Urinary bladder (tissue), 4 donors: ENCODE results near the gene NCK2. TPM values are rescaled to one million over a fixed set of nuclear protein-coding genes. Genes with fewer than 3 reads are reported as not detected.

Experiments used
- DNase-seq: peaks from one replicate; pipeline ENCODE4 v3.0.0-alpha.2; 2015; ENCODE audit errors: extremely low spot score
- H3K27ac ChIP-seq: one replicate; pipeline ENCODE4 v1.5.1; 2013; ENCODE audit warnings: low read depth, mild to moderate bottlenecking, moderate library complexity
- H3K36me3 ChIP-seq: one replicate; pipeline ENCODE4 v1.6.1; 2013; ENCODE audit warnings: mild to moderate bottlenecking, moderate library complexity; ENCODE audit not compliant: insufficient read depth
- H3K4me1 ChIP-seq: one replicate; pipeline ENCODE4 v1.6.1; 2013; ENCODE audit warnings: mild to moderate bottlenecking, moderate library complexity; ENCODE audit not compliant: insufficient read depth
- H3K4me3 ChIP-seq: one replicate; pipeline ENCODE4 v1.5.1; 2013; ENCODE audit warnings: low read depth, low read length
- WGBS: extraction: QIAGEN DNeasy Blood & Tissue Kit; methylation state at CpG from one replicate; pipeline ENCODE4 v1.1.7; 2013; 5-methylcytosine and 5-hydroxymethylcytosine counted together
- polyA plus RNA-seq: library from polyadenylated mRNA; stranded (reverse); fragments of 200-250 nt; gene quantifications from one replicate; pipeline ENCODE4 v1.2.3, GENCODE V29; 2013
- total RNA-seq: library from RNA; depleted of rRNA; stranded (reverse); fragments of >200 nt; gene quantifications from one replicate; pipeline ENCODE4 v1.2.3, GENCODE V29; 2014
- donor health status: healthy with polysubstance abuse.
- donor health status: healthy.

NCK2 gene
- total and polyA plus RNA-seq, 2 donors = 31.5 to 64.8 TPM

GRCh38 chr2:105814291-105814940, 69.7 kb downstream of the NCK2 start:
- no peak overlapping the region for H3K4me3 ChIP-seq
- WGBS = 60% methylated on average over 9 of the region's 9 CpGs
- H3K4me1 ChIP-seq = peaks cover 1% of the 10 kb centered on the region
- no peak overlapping the region for H3K27ac ChIP-seq
- H3K36me3 ChIP-seq = no peaks in the 10 kb centered on the region
- no peak for DNase-seq

- Histone ChIP-seq H3K4me3 (no peak overlapping the region), H3K4me1 (peaks cover 1% of the 10 kb centered on the region), H3K27ac (no peak overlapping the region), H3K36me3 (no peaks in the 10 kb centered on the region)
- DNase-seq = no peak
- WGBS = 91% methylated on average over 7 of the region's 7 CpGs
Observed at GRCh38 chr2:105815401-105815800, 70.7 kb downstream of the NCK2 start.

DNA sequence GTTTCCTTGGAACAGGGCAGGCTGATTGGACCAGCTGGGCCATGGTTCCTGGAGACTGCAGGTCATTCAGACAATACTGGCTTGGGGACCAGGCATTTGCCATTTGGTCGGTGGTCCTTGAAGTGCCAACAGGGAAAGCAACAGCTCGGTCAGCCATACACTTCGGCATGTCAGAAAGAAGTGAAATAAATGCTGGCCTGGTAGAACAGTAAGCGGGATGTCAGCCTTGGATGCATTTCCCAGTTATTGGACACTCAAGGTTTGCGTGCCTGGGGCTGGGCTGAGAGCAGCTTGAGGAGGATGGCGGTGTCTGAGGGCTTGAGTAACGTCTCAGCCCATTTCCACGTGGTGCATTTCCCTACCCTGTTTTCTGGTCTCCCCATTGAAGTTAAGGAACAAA, 75.4 kb downstream of the NCK2 start:
- no peaks in the 10 kb centered on the region for H3K36me3 ChIP-seq
- no peak for DNase-seq
- H3K4me3 ChIP-seq = no peak overlapping the region
- H3K4me1 ChIP-seq = peaks cover 1% of the 10 kb centered on the region
- H3K27ac ChIP-seq = no peak overlapping the region
- 91% methylated on average over 8 of the region's 8 CpGs for WGBS

GRCh38 chr2:105820691-105821090, 76.0 kb downstream of the NCK2 start:
- DNase-seq = no peak
- 57% methylated on average over 6 of the region's 6 CpGs for WGBS
- Histone ChIP-seq H3K4me1 (peaks cover 1% of the 10 kb centered on the region), H3K4me3 (no peak overlapping the region), H3K36me3 (no peaks in the 10 kb centered on the region), H3K27ac (no peak overlapping the region)

DNA sequence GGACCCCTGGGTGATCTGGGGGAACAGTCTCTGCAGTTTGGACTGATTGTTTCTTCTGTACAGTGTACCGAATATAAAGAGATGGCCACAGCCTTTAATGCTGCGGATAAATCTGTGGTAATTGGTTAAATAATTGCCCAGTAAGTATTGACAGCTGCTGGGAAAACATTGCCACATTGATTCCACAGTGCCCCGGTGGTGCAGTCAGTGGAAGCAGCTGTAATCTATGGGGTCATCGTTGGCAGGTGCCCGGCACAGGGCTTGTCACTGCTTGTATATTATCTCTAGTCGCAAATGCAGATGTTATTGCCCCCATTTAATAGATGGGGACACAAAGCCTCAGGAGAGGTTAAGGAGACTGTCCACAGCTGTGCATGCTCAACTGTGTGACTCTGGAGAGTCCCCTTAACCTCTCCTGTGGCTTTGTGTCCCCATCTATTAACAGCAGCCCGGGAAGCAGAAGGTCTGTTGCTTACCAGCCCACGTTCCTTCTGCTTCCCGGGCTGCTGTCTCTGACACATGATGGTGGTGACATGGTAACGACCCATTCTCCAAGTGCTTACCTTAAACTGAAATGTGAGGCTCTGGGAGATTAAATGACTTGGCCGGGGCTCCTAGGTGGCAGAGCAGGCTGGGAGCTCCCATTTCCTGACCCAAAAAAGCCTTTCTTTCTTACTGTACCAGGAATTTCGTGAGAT, 76.9 kb downstream of the NCK2 start:
- no peak for DNase-seq
- Histone ChIP-seq H3K36me3 (no peaks in the 10 kb centered on the region), H3K4me1 (peaks cover 1% of the 10 kb centered on the region), H3K4me3 (no peak overlapping the region), H3K27ac (no peak overlapping the region)
- WGBS = 61% methylated on average over 12 of the region's 12 CpGs

DNA sequence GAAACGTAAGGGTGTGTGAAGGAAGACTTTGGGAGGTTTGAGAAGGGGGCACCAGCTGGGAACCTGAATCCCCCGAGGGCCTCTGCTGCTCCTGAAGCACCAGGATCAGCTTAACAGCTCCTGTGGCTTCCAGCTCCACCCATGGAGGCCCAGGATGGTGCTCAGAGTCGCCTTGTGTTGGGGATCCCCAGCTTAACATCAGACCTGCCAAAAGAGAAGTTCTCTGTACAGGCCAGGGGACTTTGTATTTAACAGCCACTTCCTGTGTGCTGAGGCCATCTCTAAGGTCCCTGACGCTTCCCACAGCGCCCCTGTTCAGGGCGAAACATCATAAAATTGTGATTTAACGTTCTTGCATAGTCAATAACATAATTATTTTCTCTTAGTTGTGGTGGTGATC, 77.5 kb downstream of the NCK2 start:
- no peak overlapping the region for H3K27ac ChIP-seq
- peaks cover 1% of the 10 kb centered on the region for H3K4me1 ChIP-seq
- WGBS = 65% methylated on average over 7 of the region's 7 CpGs
- no peak for DNase-seq
- no peak overlapping the region for H3K4me3 ChIP-seq
- no peaks in the 10 kb centered on the region for H3K36me3 ChIP-seq

DNA sequence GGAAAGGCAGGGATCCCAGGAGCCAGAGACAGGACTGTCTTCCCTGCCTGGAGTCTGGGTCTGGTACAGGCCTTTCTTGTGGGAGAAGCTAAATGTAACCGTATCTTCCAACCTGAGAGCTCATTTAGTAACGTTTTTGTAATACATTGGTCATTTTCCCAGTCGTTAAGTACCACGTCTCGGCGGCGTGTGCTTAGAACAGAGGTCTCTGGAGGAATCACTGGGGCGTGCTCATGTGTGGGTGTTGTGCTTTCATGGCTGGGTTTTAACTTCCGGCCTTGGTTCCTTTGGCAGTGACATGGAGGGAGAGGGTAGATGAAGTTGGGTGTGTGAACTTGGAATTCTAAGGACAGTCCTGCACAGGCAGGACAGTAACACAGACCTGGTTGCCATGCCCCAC, 79.7 kb downstream of the NCK2 start:
- no peak overlapping the region for H3K4me3 ChIP-seq
- peaks cover 1% of the 10 kb centered on the region for H3K4me1 ChIP-seq
- no peaks in the 10 kb centered on the region for H3K36me3 ChIP-seq
- H3K27ac ChIP-seq = no peak overlapping the region
- 79% methylated on average over 9 of the region's 9 CpGs for WGBS
- DNase-seq = no peak

- no peak for DNase-seq
- 91% methylated on average over 1 of the region's 1 CpG for WGBS
Observed at GRCh38 chr2:105827351-105828096, 82.8 kb downstream of the NCK2 start.

DNA sequence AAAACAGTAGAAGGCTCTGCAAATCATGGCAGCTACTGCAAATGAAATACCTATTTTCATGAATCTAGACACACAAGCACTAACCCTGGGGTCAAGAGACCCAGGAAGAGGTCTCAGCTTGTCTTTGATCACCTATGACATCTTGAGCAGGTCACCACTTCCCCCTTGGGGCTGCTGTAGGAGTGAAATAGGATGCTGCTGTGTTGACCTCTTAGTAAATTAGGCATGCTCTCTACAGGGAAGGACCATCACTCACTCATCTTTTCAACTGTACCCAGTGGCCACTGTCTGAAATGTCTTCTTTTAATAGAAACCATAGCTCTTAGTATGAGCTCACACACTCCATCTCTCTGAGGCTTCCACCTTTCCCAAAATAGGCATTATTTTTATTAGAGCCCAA, 83.8 kb downstream of the NCK2 start:
- Histone ChIP-seq H3K27ac (no peak overlapping the region), H3K4me1 (no peaks in the 10 kb centered on the region), H3K4me3 (no peak overlapping the region), H3K36me3 (no peaks in the 10 kb centered on the region)
- DNase-seq = no peak

More at GRCh38 chr2:105827351-105828096, 82.8 kb downstream of the NCK2 start:
- H3K4me1 ChIP-seq = no peaks in the 10 kb centered on the region
- no peak overlapping the region for H3K27ac ChIP-seq
- no peaks in the 10 kb centered on the region for H3K36me3 ChIP-seq
- H3K4me3 ChIP-seq = no peak overlapping the region

GRCh38 chr2:105834931-105835330, 90.2 kb downstream of the NCK2 start:
- 89% methylated on average over 1 of the region's 1 CpG for WGBS
- H3K4me3 ChIP-seq = no peak overlapping the region
- H3K36me3 ChIP-seq = no peaks in the 10 kb centered on the region
- H3K27ac ChIP-seq = no peak overlapping the region
- no peaks in the 10 kb centered on the region for H3K4me1 ChIP-seq
- no peak for DNase-seq

DNA sequence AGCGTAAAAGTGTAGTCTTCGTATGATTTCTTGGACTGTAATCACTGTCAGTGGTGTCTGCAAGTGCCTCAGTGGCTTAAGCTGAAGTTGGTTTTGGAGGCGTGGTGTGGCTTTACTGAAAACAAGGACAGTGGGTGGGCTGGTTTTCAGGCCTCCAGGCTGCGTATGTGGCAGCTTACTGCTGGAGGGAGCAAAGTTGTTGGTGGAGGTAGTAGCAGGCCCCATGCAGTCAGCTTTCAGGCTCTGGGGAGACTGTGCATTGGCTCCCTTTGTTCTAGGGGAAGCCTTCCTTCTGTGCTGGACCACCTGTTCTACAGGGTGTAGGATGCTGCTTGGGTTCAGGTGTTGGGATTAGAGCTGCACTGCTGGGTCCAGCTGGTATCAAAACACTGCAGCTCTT, 91.6 kb downstream of the NCK2 start:
- Histone ChIP-seq H3K4me1 (peaks cover 2% of the 10 kb centered on the region), H3K4me3 (no peak overlapping the region), H3K36me3 (no peaks in the 10 kb centered on the region), H3K27ac (no peak overlapping the region)
- 96% methylated on average over 4 of the region's 4 CpGs for WGBS
- DNase-seq = no peak

DNA sequence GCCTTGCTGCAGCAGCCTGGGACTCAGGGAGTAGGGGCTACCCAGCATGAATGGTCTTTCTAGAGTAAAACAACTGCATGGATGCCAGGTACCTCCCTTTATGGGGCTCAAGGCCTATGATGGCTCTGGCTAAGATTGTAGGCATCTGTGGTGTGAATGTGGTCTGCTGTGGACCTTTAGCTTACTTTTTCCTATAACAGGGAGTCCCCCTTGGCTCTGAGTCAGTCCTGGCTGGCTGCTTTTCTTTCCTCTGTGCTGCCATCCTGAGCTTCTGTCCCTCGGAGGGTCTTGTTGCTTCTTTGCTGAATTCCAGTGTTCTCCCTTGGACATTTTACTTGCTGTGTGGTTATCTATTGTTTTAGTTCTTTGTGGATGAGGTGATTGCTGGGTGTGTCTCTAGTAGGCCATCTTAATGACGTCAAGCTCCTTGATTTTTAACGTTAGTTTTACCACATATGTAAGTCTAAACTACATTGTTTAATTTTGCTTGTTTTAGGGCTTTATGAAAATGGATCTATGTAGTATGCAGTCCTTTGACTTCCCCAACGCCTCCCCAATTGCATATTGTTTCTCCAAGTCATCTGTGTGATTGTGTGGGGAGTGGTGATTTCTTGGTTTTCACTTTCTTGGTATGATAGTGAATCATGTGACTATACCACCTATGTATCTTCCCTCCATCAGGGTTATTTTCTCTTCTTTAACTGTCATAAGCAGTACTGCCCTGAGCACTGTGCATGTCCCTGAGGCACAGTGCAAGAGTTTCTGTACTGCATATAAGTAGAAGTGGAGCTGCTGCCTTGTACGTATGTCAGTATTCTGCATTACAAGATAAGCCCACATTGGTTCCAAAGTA, 92.4 kb downstream of the NCK2 start:
- Histone ChIP-seq H3K36me3 (no peaks in the 10 kb centered on the region), H3K27ac (no peak overlapping the region), H3K4me3 (no peak overlapping the region), H3K4me1 (peaks cover 2% of the 10 kb centered on the region)
- WGBS = 81% methylated on average over 5 of the region's 5 CpGs
- no peak for DNase-seq

GRCh38 chr2:105839793-105840192, 95.1 kb downstream of the NCK2 start:
- peaks cover 2% of the 10 kb centered on the region for H3K4me1 ChIP-seq
- no peaks in the 10 kb centered on the region for H3K36me3 ChIP-seq
- no peak for DNase-seq
- WGBS = 59% methylated on average over 4 of the region's 4 CpGs
- H3K27ac ChIP-seq = no peak overlapping the region
- H3K4me3 ChIP-seq = no peak overlapping the region
